ENCODE measurements around the gene TTLL7. TPM values are rescaled to one million over a fixed set of nuclear protein-coding genes. Genes with fewer than 3 reads are reported as not detected.

TTLL7 gene
- total RNA-seq, 2 experiments from 2014 or later = 0.41 to 1.4 TPM

DNA sequence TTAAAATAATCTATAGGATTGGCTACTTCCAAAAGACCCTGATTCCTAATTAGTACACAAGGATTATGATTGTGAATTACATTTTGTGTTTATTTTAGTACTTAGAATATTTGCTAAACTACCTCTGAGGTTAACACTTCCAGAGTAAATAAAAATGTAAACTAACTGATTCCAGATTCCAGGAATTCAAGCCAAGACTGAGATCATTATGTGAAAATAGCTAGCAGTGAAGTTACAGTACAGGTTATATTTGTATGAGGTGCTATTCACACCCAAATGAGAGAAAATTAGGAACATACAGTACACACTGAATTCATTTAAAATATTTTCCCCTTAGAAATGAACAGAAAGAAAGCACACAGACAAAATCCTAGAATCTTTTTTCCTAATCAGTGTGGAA is 28.8 kb downstream of the TTLL7 start:
- no peak for DNase-seq
- Mint-ChIP-seq H3K36me3 (ENCODE audit: low read depth) (no peaks in the 10 kb centered on the region), H3K27ac (no peak overlapping the region), H3K4me1 (ENCODE audit: low read depth) (no peaks in the 10 kb centered on the region), H3K27me3 (peaks cover 4% of the 10 kb centered on the region), H3K9me3 (no peaks in the 10 kb centered on the region), H3K4me3 (no peak overlapping the region)
- POLR2A ChIA-PET = no interaction called here
- TF ChIP-seq, protein P1, sequence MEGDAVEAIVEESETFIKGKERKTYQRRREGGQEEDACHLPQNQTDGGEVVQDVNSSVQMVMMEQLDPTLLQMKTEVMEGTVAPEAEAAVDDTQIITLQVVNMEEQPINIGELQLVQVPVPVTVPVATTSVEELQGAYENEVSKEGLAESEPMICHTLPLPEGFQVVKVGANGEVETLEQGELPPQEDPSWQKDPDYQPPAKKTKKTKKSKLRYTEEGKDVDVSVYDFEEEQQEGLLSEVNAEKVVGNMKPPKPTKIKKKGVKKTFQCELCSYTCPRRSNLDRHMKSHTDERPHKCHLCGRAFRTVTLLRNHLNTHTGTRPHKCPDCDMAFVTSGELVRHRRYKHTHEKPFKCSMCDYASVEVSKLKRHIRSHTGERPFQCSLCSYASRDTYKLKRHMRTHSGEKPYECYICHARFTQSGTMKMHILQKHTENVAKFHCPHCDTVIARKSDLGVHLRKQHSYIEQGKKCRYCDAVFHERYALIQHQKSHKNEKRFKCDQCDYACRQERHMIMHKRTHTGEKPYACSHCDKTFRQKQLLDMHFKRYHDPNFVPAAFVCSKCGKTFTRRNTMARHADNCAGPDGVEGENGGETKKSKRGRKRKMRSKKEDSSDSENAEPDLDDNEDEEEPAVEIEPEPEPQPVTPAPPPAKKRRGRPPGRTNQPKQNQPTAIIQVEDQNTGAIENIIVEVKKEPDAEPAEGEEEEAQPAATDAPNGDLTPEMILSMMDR (IDR thresholded peaks at IDR 0.05) = no peak
- ATAC-seq = no peak
- CTCF ChIA-PET = no interaction called here
- intact Hi-C loops (cut with micrococcal nuclease) = no loop called here

- H3K4me3 Mint-ChIP-seq = no peak overlapping the region
- H3K9me3 Mint-ChIP-seq = no peaks in the 10 kb centered on the region
- ChIA-PET CTCF (no interaction called here), POLR2A (no interaction called here)
- H3K36me3 Mint-ChIP-seq (ENCODE audit: low read depth) = no peaks in the 10 kb centered on the region
- DNase-seq (no peak), ATAC-seq (no peak)
- intact Hi-C loops (cut with micrococcal nuclease) = no loop called here
- H3K4me1 Mint-ChIP-seq (ENCODE audit: low read depth) = no peaks in the 10 kb centered on the region
- peaks cover 4% of the 10 kb centered on the region for H3K27me3 Mint-ChIP-seq
- TF ChIP-seq, protein P1 (IDR thresholded peaks at IDR 0.05) = no peak
- H3K27ac Mint-ChIP-seq = no peak overlapping the region
Observed at GRCh38 chr1:83967336-83967735, 31.6 kb downstream of the TTLL7 start.

- TF ChIP-seq, protein P1 (IDR thresholded peaks at IDR 0.05) = no peak
- intact Hi-C loops (cut with micrococcal nuclease) = no loop called here
- CTCF ChIA-PET = interaction anchor here (1.1 to 1.7 kb wide), 3 partner anchors 10 to 32 kb away, joined by 3 to 5 read pairs (median 4); no protein-coding TSS in a partner anchor
- Mint-ChIP-seq H3K27me3 (peaks cover 7% of the 10 kb centered on the region), H3K27ac (no peak overlapping the region), H3K9me3 (no peaks in the 10 kb centered on the region), H3K4me1 (ENCODE audit: low read depth) (no peaks in the 10 kb centered on the region), H3K4me3 (no peak overlapping the region), H3K36me3 (ENCODE audit: low read depth) (no peaks in the 10 kb centered on the region)
- ATAC-seq (no peak), DNase-seq (no peak)
- POLR2A ChIA-PET = no interaction called here
Observed at GRCh38 chr1:83964153-83964552, 34.8 kb downstream of the TTLL7 start.

- no peaks in the 10 kb centered on the region for H3K9me3 Mint-ChIP-seq
- intact Hi-C loops (cut with micrococcal nuclease) = no loop called here
- CTCF ChIA-PET = no interaction called here
Observed at GRCh38 chr1:83961571-83962295, 37.2 kb downstream of the TTLL7 start.

DNA sequence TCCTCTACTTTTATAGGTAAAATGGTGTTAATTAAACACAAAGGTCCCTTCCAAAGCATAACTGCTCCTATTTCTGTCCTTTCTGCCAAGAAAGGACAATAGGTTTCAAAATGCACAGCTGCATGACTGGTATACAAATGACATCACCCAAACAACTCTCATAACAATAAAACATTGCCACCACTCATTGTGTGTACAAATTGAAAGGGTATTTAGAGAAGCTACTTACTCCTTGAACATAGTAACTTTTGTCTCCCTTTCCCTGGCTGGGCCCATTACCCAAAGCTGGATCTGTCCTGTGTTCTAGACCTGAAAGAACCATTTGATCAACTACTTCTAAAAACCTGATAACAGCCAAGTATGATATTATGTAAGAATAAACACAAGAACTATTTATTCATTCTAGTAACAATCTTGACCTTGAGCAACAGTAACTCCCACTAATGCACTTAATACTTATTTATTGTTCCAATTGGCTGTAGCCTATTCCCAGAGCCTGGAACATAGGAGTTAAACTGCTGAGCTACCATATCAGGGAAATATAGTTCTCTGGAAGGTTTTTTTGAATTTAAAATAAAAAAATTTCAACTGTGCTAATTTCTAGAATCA is 38.2 kb downstream of the TTLL7 start:
- H3K4me3 Mint-ChIP-seq = no peak overlapping the region
- H3K4me1 Mint-ChIP-seq (ENCODE audit: low read depth) = no peaks in the 10 kb centered on the region
- no peak for ATAC-seq
- no peaks in the 10 kb centered on the region for H3K9me3 Mint-ChIP-seq
- CTCF ChIA-PET = no interaction called here
- intact Hi-C loops (cut with micrococcal nuclease) = no loop called here
- TF ChIP-seq, protein P1 (IDR thresholded peaks at IDR 0.05) = no peak
- H3K36me3 Mint-ChIP-seq (ENCODE audit: low read depth) = no peaks in the 10 kb centered on the region
- no peak for DNase-seq
- H3K27me3 Mint-ChIP-seq = peaks cover 4% of the 10 kb centered on the region
- POLR2A ChIA-PET = no interaction called here
- no peak overlapping the region for H3K27ac Mint-ChIP-seq

More at GRCh38 chr1:83961571-83962295, 37.2 kb downstream of the TTLL7 start:
- ATAC-seq = no peak
- TF ChIP-seq, protein P1 (IDR thresholded peaks at IDR 0.05) = no peak
- POLR2A ChIA-PET = interaction anchor here (0.7 kb wide), 1 partner anchor 560 kb away, joined by 3 read pairs; no protein-coding TSS in a partner anchor
- no peak for DNase-seq
- H3K27me3 Mint-ChIP-seq = peaks cover 6% of the 10 kb centered on the region
- H3K27ac Mint-ChIP-seq = no peak overlapping the region
- no peaks in the 10 kb centered on the region for H3K4me1 Mint-ChIP-seq (ENCODE audit: low read depth)
- no peaks in the 10 kb centered on the region for H3K36me3 Mint-ChIP-seq (ENCODE audit: low read depth)
- H3K4me3 Mint-ChIP-seq = no peak overlapping the region
